GM23248 (cell line): Measurements from ENCODE around the gene UBE2V1. TPM values are rescaled to one million over a fixed set of nuclear protein-coding genes. Genes with fewer than 3 reads are reported as not detected.

Source experiments
- DNase-seq: peaks from one replicate; pipeline ENCODE4 v3.0.0-alpha.2; 2015
- H2AFZ ChIP-seq: fragments of 200-600 bp; sonication (generic); 2 replicates; pipeline ENCODE4 v1.6.1; 2016; ENCODE audit warnings: antibody characterized with exemption
- H3F3A ChIP-seq: fragments of 200-600 bp; sonication (generic); 2 replicates; pipeline ENCODE4 v1.6.1; 2016; ENCODE audit warnings: mild to moderate bottlenecking, antibody characterized with exemption, mixed run types; ENCODE audit not compliant: insufficient read depth
- H3K27ac ChIP-seq: fragments of 200-600 bp; sonication (generic); 2 replicates; pipeline ENCODE4 v1.5.1; 2016; ENCODE audit warnings: mild to moderate bottlenecking
- H3K27me3 ChIP-seq: fragments of 200-600 bp; sonication (generic); replicated peaks from 2 replicates; pipeline ENCODE4 v1.6.1; 2016; ENCODE audit warnings: mild to moderate bottlenecking; ENCODE audit not compliant: insufficient read depth
- H3K36me3 ChIP-seq: fragments of 200-600 bp; sonication (generic); 2 replicates; pipeline ENCODE4 v1.6.1; 2016; ENCODE audit warnings: low read depth, mild to moderate bottlenecking
- H3K4me1 ChIP-seq: fragments of 200-600 bp; sonication (generic); 2 replicates; pipeline ENCODE4 v1.6.1; 2016; ENCODE audit warnings: mild to moderate bottlenecking; ENCODE audit not compliant: insufficient read depth
- H3K4me2 ChIP-seq: fragments of 200-600 bp; sonication (generic); one replicate; pipeline ENCODE4 v1.6.1; 2016; ENCODE audit warnings: mild to moderate bottlenecking; ENCODE audit not compliant: unreplicated experiment
- H3K4me3 ChIP-seq: fragments of 200-600 bp; sonication (generic); 2 replicates; pipeline ENCODE4 v1.5.1; 2016; ENCODE audit warnings: mild to moderate bottlenecking
- H3K79me2 ChIP-seq: fragments of 200-600 bp; sonication (generic); 2 replicates; pipeline ENCODE4 v1.6.1; 2016; ENCODE audit warnings: mild to moderate bottlenecking; ENCODE audit not compliant: insufficient read depth
- H3K9ac ChIP-seq: fragments of 200-600 bp; sonication (generic); 2 replicates; pipeline ENCODE4 v1.6.1; 2016; ENCODE audit warnings: mild to moderate bottlenecking
- H3K9me2 ChIP-seq: fragments of 200-600 bp; sonication (generic); 2 replicates; pipeline ENCODE4 v1.6.1; 2016; ENCODE audit warnings: mixed run types, mild to moderate bottlenecking, moderate library complexity; ENCODE audit not compliant: insufficient read depth
- H3K9me3 ChIP-seq: fragments of 200-600 bp; sonication (generic); one replicate; pipeline ENCODE4 v1.6.1; 2017; ENCODE audit warnings: low read depth
- H4K20me1 ChIP-seq: fragments of 200-600 bp; sonication (generic); 2 replicates; pipeline ENCODE4 v1.6.0; 2016; ENCODE audit not compliant: insufficient read depth
- EZH2 ChIP-seq: fragments of 200-600 bp; sonication (generic); IDR thresholded peaks from 2 replicates; pipeline ENCODE4 v1.6.1; 2018; ENCODE audit warnings: antibody characterized with exemption, mild to moderate bottlenecking; ENCODE audit not compliant: insufficient read depth, poor library complexity, severe bottlenecking
- EZH2phosphoT487 ChIP-seq: fragments of 200-600 bp; sonication (generic); IDR thresholded peaks from 2 replicates; pipeline ENCODE4 v1.6.1; 2018; ENCODE audit warnings: antibody characterized with exemption, moderate library complexity, mild to moderate bottlenecking, low read depth; ENCODE audit not compliant: insufficient read depth
- WGBS, 2 experiments: methylation state at CpG; one replicate each; pipeline ENCODE4 v1.1.6; 2015 to 2017; ENCODE audit warnings: low lambda C conversion rate in 2 of 2, low coverage in 1 of 2; ENCODE audit errors: missing lambda C conversion rate in 2 of 2; 5-methylcytosine and 5-hydroxymethylcytosine counted together
- in situ Hi-C: fragments of 300-500 bp; cut with MboI; formaldehyde crosslinking; loops from 2 replicates; pipeline ENCODE4 v1.15.0; 2020
- polyA plus RNA-seq: library from polyadenylated mRNA; unstranded; fragments of >200 nt; fragmentation: Nextera tagmentation; extraction: Ambion mirVana; gene quantifications from 2 replicates; pipeline ENCODE4 v1.2.1, GENCODE V29; 2016
- total RNA-seq: library from RNA; depleted of rRNA; stranded (reverse); fragments of >200 nt; shearing (Covaris generic); gene quantifications from 2 replicates; pipeline ENCODE4 v1.2.3, GENCODE V29; 2014

Gene UBE2V1
- total and polyA plus RNA-seq, 2 experiments from 2014 or later = 41.7 to 197 TPM

DNA sequence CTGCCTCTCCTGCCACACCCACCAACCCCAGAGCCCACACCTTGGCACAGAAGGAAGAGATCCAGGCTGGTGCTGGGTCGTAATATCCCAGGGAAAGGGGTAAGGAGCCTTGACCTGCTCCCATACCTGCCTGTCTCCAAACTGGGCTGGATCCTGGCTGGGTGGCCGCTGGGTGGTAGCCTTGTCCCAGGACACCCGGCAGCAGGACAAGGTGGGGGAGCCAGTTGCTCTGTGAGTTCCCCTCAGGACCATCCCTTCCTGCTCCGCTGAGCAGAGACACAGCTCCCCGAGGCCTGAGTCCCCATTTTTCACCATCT lies 58.8 kb downstream of the UBE2V1 start:
- H3K9ac ChIP-seq = peak overlapping the region; percentile 70; the same call in 1 of the 2 replicates
- in situ Hi-C loops = no loop called here

DNA sequence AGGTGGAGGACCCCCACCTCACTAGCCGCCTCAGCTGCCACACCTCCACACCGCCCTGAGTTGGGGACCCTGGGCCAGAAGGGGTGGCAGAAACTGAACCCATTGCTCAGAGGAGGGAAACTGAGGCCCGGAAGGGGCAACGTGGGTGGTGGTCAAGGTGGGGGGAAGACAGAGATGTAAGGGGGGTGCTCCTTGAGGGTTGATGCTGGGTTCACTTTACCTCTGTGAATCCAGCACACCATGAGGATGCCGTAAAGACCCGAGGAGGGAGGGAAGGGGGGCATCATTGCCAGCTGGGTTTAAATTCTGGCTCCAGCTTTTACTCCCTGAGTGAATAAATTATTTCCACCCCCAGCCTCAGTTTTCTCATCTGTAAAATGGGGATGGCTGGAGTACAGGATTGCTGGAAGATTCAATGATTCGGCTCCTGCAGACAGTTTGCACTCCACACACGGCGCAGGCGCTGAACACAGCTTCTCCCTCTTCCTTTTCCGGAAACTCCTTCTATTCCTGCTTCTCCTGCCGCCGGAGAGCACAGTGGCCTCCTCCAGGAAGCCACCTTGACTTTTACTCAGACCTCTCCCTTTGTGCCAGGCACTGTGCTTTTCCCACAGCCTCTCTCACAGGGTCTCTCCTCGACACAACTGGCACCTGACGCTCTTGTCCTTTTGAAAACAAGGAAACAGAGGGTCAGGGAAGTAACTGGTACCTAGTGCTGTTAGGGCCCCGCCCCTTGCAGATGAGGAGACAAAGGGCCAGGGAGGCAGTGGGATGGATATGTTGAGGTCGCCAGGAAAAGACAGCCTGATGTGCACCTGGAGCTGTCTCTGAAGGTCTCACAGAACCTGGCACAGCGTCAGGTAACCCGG lies 59.4 kb downstream of the UBE2V1 start:
- DNase-seq = no peak
- TF ChIP-seq EZH2 (no peak), EZH2phosphoT487 (no peak)
- H3K4me2 ChIP-seq = no peak overlapping the region
- no peaks in the 10 kb centered on the region for H3K27me3 ChIP-seq
- WGBS, 2 experiments = 60 to 63% methylated on average over 16 to 19 of the region's 19 CpGs
- H3K9me2 ChIP-seq = no peaks in the 10 kb centered on the region
- in situ Hi-C loops = no loop called here
- no peak overlapping the region for H3K9ac ChIP-seq
- no peaks in the 10 kb centered on the region for H4K20me1 ChIP-seq
- H3K4me1 ChIP-seq = peaks cover 10% of the 10 kb centered on the region
- peaks cover 13% of the 10 kb centered on the region; the same call in 1 of the 2 replicates for H3F3A ChIP-seq
- no peak overlapping the region for H2AFZ ChIP-seq
- no peaks in the 10 kb centered on the region for H3K36me3 ChIP-seq
- no peak overlapping the region for H3K4me3 ChIP-seq
- H3K27ac ChIP-seq = no peak overlapping the region
- no peaks in the 10 kb centered on the region for H3K9me3 ChIP-seq
- H3K79me2 ChIP-seq = no peaks in the 10 kb centered on the region

More for the DNA sequence above, 58.8 kb downstream of the UBE2V1 start:
- no peak overlapping the region for H3K27ac ChIP-seq
- H4K20me1 ChIP-seq = no peaks in the 10 kb centered on the region
- no peaks in the 10 kb centered on the region for H3K9me3 ChIP-seq
- peaks cover 8% of the 10 kb centered on the region for H3K4me1 ChIP-seq
- H3K4me2 ChIP-seq = no peak overlapping the region
- no peak overlapping the region for H3K4me3 ChIP-seq
- WGBS, 2 experiments = 60 to 68% methylated on average over 5 of the region's 5 CpGs
- no peaks in the 10 kb centered on the region for H3K79me2 ChIP-seq
- no peaks in the 10 kb centered on the region for H3K36me3 ChIP-seq
- no peaks in the 10 kb centered on the region for H3K27me3 ChIP-seq
- no peak for TF ChIP-seq EZH2phosphoT487
- no peak for TF ChIP-seq EZH2
- no peak for DNase-seq
- no peaks in the 10 kb centered on the region for H3K9me2 ChIP-seq
- peaks cover 7% of the 10 kb centered on the region; the same call in 1 of the 2 replicates for H3F3A ChIP-seq
- H2AFZ ChIP-seq = peak overlapping the region; percentile 87; the same call in 1 of the 2 replicates

DNA sequence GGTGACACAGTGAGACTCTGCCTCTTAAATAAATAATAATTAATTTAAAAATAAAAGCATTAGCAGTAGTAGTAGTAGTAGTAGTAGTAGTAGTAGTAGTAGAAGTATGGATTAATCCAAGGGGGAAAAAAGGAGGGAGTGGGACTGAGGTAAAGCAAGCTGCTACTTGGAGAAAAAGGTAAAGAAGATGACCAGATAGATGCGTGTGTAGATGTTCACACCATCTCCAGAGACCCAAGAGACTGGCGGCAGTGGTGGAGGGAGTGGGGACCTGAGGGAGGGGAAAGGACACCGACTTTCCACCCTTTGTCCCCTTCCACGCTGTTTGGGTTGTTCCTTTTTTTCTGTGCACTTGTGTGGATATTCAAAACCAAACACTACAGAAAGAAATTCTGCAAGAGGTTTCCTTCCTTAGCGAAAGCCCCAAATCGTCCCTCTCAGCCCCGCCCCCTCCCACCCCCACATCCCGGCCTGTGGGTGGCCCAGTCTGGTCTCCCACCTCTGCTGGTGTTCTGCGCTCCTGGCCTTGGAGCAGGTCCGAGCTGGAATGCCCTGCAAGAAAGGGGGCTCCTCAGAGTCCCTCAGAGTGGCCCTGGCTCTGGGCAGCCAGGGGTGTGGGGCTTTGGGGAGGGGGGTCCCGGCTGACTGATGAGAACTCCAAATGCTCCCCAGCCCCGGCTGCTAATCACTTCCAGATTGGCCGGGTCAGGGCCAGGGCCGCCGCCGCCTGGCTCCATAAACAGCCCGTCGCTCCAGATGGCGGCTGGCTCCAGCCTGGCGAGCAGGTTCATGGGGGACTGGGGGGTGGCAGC lies 60.2 kb downstream of the UBE2V1 start:
- TF ChIP-seq EZH2phosphoT487 (no peak), EZH2 (no peak)
- Histone ChIP-seq H3K9ac (no peak overlapping the region), H3K9me3 (no peaks in the 10 kb centered on the region), H3K4me3 (no peak overlapping the region), H3K36me3 (no peaks in the 10 kb centered on the region), H3K4me2 (no peak overlapping the region), H3K27me3 (no peaks in the 10 kb centered on the region), H3K27ac (no peak overlapping the region), H3F3A (peaks cover 18% of the 10 kb centered on the region), H3K4me1 (peaks cover 19% of the 10 kb centered on the region), H3K9me2 (no peaks in the 10 kb centered on the region), H3K79me2 (no peaks in the 10 kb centered on the region), H4K20me1 (no peaks in the 10 kb centered on the region), H2AFZ (no peak overlapping the region)
- 31 to 46% methylated on average over 12 to 19 of the region's 20 CpGs for WGBS, 2 experiments
- DNase-seq = no peak
- in situ Hi-C loops = no loop called here

DNA sequence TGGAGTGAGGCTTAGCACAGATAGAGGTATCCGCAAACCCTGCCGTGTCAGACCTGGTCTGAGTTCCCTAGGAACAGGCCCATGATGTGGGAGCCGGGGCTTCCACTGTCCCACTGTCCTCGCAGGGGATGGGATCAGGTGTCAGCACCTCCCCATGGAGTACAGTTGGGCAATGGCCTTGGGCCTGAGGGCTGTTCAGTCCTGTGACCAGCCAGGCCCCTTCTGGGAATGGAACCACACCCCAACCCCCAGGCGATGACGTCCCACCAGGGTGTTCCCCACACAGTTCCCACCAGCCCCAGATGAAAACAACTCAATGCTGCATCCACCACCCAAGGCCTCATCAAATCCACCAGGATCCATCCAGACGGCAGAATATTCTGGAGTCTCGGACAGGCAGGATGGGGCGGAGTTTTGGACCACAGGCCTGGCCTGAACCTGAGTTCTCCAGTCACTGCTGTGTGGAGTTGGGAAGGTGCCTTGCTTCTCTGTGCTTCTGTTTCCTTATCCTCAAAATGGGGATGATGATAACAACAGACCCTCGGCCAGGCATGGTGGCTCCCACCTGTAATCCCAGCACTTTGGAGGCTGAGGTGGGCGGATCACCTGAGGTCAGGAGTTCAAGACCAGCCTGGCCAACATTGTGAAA lies 62.2 kb downstream of the UBE2V1 start:
- Histone ChIP-seq H3K9me3 (no peaks in the 10 kb centered on the region), H3K79me2 (no peaks in the 10 kb centered on the region), H3F3A (peaks cover 34% of the 10 kb centered on the region), H3K9ac (peak overlapping the region; percentile 11; the same call in 1 of the 2 replicates), H2AFZ (no peak overlapping the region), H3K9me2 (no peaks in the 10 kb centered on the region), H3K4me2 (no peak overlapping the region), H3K36me3 (no peaks in the 10 kb centered on the region), H4K20me1 (no peaks in the 10 kb centered on the region), H3K4me3 (no peak overlapping the region), H3K4me1 (peaks cover 31% of the 10 kb centered on the region), H3K27me3 (no peaks in the 10 kb centered on the region), H3K27ac (no peak overlapping the region)
- DNase-seq = peak; percentile 62
- in situ Hi-C loops = no loop called here
- 59 to 60% methylated on average over 11 of the region's 11 CpGs for WGBS, 2 experiments
- TF ChIP-seq EZH2 (no peak), EZH2phosphoT487 (no peak)
